ENCODE measurements around the gene NHS.

The NHS gene

DNA sequence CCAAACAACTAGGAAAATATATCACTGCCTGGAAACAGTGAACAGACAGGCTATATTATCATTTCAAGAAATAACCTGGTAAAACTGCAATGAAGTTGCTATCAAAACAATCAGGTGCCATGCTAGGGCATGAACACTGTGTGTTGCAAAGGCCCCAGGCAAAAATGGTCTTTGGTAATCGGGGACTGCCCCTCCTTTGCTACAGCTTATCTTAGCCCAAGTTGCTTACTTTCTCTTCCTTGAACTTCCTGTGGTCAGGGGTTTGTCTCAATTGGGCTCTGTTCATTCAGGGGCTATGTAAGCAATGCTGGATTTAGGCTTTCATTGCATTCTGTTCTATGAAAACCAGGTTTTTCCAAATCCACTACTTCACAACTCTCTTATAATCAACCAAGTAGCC is 392.7 kb downstream of the NHS start:
- no peak for DNase-seq (ENCODE audit: low read depth in 2 of 2, low spot score in 1 of 2)

DNA sequence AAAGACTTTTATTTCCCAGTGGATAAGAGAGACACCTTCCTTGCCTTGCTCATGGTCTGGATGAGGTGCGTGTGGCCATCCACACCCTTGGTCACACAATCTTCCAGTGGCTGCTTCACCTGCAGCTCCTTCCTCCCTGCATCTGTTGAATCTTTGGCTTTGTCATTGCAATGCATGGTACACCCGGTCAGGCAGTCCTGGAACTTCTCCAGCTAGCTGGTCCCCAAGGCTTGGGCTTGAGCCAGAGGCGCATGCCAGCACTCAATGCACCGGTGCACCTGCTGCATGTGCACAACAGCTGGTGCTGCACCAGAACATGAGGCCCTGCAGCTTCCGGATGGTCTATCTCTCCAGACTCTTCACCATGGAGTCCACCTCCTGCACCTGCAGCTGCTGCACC is 394.0 kb downstream of the NHS start:
- no peak for DNase-seq (ENCODE audit: low read depth in 2 of 2, low spot score in 1 of 2)

DNA sequence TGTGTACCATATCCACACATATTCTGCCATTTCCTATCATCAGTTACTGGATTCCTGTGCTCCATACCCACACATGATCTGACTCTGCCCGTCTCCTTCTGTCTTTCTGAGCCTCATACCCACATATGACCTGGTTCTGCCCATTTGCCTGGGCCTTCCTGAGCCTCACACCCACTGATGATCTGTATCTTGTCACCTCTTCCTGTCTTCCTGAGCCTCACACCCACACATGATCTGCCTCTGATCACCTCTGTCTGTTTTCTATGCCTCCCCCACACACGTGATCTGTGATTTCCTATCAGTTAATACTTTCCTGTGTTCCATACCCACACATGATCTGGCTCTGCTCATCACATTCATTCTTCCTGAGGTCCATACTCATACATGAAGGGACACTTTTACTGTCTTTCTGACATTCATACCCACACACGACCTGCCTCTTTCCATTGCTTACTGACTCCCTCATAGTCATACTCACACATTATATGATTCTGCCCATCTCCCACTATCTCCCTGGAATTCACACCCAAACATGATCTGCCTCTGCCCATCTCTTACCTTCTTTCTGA is 394.8 kb downstream of the NHS start:
- no peak for DNase-seq (ENCODE audit: low read depth in 2 of 2, low spot score in 1 of 2)

DNA sequence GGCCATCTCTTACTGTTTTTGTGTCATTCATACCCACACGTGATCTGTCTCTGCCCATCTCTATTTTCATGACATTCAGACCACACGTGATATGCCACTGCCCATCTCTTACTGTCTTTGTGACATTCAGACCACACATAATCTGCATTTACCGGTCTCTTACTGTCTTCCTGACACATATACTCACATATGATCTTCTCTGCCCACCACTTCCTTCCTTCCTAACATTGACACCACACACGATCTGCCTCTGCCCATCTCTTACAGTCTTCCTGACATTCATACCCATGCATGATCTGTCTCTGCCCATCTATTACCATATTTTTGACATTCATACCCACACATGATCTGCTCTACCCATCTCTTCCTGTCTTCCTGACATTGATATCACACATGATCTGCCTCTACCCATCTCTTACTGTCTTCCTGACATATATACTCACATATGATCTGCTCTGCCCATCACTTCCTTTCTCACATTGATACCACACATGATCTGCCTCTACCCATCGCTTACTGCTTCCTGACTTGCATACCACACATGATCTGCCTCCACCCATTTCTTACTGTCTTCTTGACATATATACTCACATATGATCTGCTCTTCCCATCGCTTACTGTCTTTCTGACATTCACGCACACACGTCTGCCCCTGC is 398.3 kb downstream of the NHS start:
- no peak for DNase-seq (ENCODE audit: low read depth in 2 of 2, low spot score in 1 of 2)

DNA sequence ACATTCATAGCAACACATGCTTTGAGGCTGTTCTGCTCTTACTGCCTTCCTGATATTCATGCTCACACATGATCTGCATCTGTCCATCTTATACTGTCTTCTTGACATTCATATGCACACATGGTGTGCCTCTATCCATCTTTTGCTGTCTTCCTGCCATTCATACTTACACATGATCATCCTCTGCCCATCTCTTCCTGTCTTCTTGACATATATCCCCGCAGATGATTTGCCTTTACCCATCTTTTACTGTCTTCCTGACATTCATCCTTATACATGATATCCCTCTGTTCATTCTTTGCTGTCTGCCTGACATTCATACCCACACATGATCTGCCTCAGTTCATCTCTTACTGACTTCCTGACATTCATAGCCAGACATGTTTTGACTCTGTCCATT is 399.1 kb downstream of the NHS start:
- no peak for DNase-seq (ENCODE audit: low read depth in 2 of 2, low spot score in 1 of 2)

DNA sequence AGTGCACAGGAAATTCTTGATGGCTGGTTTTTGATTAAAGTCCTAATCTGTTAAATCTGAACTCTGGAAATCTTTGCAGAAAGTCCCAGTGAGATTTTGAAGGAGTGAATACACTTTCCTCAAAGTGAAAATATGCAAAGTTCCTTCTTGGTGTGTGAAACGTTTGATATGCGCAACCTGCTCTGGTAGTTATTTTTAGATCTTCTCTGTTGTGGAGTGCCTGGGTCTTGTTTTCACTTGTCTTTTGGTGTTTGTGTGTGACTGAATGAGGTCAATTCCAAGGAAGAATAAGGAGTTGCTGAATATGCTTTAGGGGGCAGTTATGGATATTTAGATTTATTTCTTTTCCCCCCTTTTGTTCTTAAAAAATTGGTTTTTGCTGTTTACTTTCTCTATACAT is 404.0 kb downstream of the NHS start:
- DNase-seq (ENCODE audit: low read depth in 2 of 2, low spot score in 1 of 2): no peak

DNA sequence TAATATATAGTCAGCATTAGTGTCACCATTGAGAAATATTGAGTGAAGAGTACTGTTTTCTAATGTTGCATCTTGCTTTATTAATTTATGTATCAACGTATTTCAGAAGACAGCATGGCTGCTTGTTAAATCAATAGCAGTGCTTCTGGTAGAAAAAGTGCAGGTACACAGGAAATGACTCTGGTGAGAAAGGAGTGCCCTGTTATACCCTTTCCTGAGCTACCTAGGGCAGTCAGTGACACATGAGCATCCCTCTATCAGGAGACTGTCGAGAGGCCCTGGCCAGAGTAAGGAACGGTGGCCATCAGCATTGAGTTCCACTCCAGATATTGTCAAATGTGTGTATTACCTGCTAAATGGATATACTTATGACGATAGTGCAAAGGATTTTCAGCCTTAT is 404.4 kb downstream of the NHS start:
- no peak for DNase-seq (ENCODE audit: low read depth in 2 of 2, low spot score in 1 of 2)
